Immature natural killer cell (primary cell): Measurements from ENCODE around the gene TYRO3. TPM values are rescaled to one million over a fixed set of nuclear protein-coding genes. Genes with fewer than 3 reads are reported as not detected.

Experiments
- DNase-seq, 3 donors: peaks; one replicate each; pipeline ENCODE4 v3.0.0; 2022; ENCODE audit warnings: mixed read lengths in 1 of 3
- H3K27ac Mint-ChIP-seq, 6 donors: one replicate each; pipeline ENCODE4 v1.8.0; 2020; ENCODE audit warnings: mixed read lengths in 6 of 6, mild to moderate bottlenecking in 5 of 6, inconsistent platforms in 4 of 6, moderate library complexity in 3 of 6
- H3K27me3 Mint-ChIP-seq, 3 donors: one replicate each; pipeline ENCODE4 v1.8.0; 2020 to 2021; ENCODE audit warnings: low read depth in 3 of 3, mild to moderate bottlenecking in 3 of 3, mixed read lengths in 3 of 3, moderate library complexity in 3 of 3, inconsistent platforms in 1 of 3
- H3K36me3 Mint-ChIP-seq, 3 donors: one replicate each; pipeline ENCODE4 v1.8.0; 2020; ENCODE audit warnings: mixed read lengths in 3 of 3, inconsistent platforms in 2 of 3, mild to moderate bottlenecking in 2 of 3
- H3K4me1 Mint-ChIP-seq, 2 donors: one replicate each; pipeline ENCODE4 v1.8.0; 2020; ENCODE audit warnings: inconsistent platforms in 2 of 2, mild to moderate bottlenecking in 2 of 2, mixed read lengths in 2 of 2, moderate library complexity in 1 of 2
- H3K4me3 Mint-ChIP-seq, 5 donors: one replicate each; pipeline ENCODE4 v1.8.0; 2020; ENCODE audit warnings: mild to moderate bottlenecking in 5 of 5, mixed read lengths in 5 of 5, inconsistent platforms in 3 of 5, moderate library complexity in 3 of 5
- H3K9me3 Mint-ChIP-seq, 6 donors: one replicate each; pipeline ENCODE4 v1.8.0; 2020; ENCODE audit warnings: mild to moderate bottlenecking in 6 of 6, mixed read lengths in 6 of 6, inconsistent platforms in 4 of 6, moderate library complexity in 3 of 6
- polyA plus RNA-seq, 3 donors: library from polyadenylated mRNA; unstranded; fragments of 300-500 nt; fragmentation: Illumina TruSeq; gene quantifications; one replicate each; pipeline ENCODE4 v1.2.3, GENCODE V29; 2021

The TYRO3 gene
- polyA plus RNA-seq: under 1 TPM in 2 of 3 donors, not detected in 1; 0.38 to 0.95 TPM

GRCh38 chr15:41558400-41559238 lies at the start of gene TYRO3:
TSS of gene TYRO3 (plus strand) at chr15:41559212. CDS start at chr15:41559258, 46 bp downstream.
- Mint-ChIP-seq H3K27ac (peak within 1 kb of the TSS; percentile 79 to 94 (median 91)), H3K27me3 (peaks cover 10 to 17% (median 15%) of the 10 kb centered on the region in 3 donors), H3K9me3 (no peaks in the 10 kb centered on the region), H3K4me3 (peak within 1 kb of the TSS; percentile 84 to 91 (median 89)), H3K36me3 (no peaks in the 10 kb centered on the region), H3K4me1 (peaks cover 19% of the 10 kb centered on the region in 2 donors)
- DNase-seq: peak; percentile 63 to 65 (median 65)

- Mint-ChIP-seq H3K36me3 (no peaks in the 10 kb centered on the region), H3K4me3 (peak overlapping the region in 1 of 5 donors; percentile 15), H3K27me3 (peaks cover 2 to 20% (median 9%) of the 10 kb centered on the region in 3 donors), H3K27ac (no peak overlapping the region), H3K4me1 (peaks cover 26 to 27% of the 10 kb centered on the region in 2 donors), H3K9me3 (no peaks in the 10 kb centered on the region)
- no peak for DNase-seq
Observed at GRCh38 chr15:41510728-41511127, 48.3 kb upstream of the TYRO3 start.

GRCh38 chr15:41511331-41511898 lies 47.6 kb upstream of the TYRO3 start:
- peaks cover 26 to 27% of the 10 kb centered on the region in 2 donors for H3K4me1 Mint-ChIP-seq
- H3K27ac Mint-ChIP-seq: no peak overlapping the region
- DNase-seq: no peak
- H3K4me3 Mint-ChIP-seq: no peak overlapping the region
- peaks cover 2 to 20% (median 12%) of the 10 kb centered on the region in 3 donors for H3K27me3 Mint-ChIP-seq
- H3K36me3 Mint-ChIP-seq: no peaks in the 10 kb centered on the region
- no peaks in the 10 kb centered on the region for H3K9me3 Mint-ChIP-seq

GRCh38 chr15:41511899-41512369 lies 47.1 kb upstream of the TYRO3 start:
- Mint-ChIP-seq H3K27ac (peak overlapping the region in 1 of 6 donors; percentile 28), H3K27me3 (peaks cover 2 to 20% (median 12%) of the 10 kb centered on the region in 3 donors)
- no peak for DNase-seq

GRCh38 chr15:41512512-41512939 lies 46.5 kb upstream of the TYRO3 start:
- Mint-ChIP-seq H3K4me1 (peaks cover 26 to 27% of the 10 kb centered on the region in 2 donors), H3K9me3 (no peaks in the 10 kb centered on the region), H3K4me3 (peak overlapping the region; percentile 81 to 87 (median 85)), H3K36me3 (no peaks in the 10 kb centered on the region), H3K27ac (no peak overlapping the region), H3K27me3 (peaks cover 4 to 20% (median 12%) of the 10 kb centered on the region in 3 donors)
- no peak for DNase-seq

More at GRCh38 chr15:41511899-41512369, 47.1 kb upstream of the TYRO3 start:
- Mint-ChIP-seq H3K4me3 (peak overlapping the region; percentile 81 to 87 (median 85)), H3K36me3 (no peaks in the 10 kb centered on the region), H3K4me1 (peaks cover 26 to 27% of the 10 kb centered on the region in 2 donors), H3K9me3 (no peaks in the 10 kb centered on the region)

- H3K4me1 Mint-ChIP-seq: peaks cover 26 to 27% of the 10 kb centered on the region in 2 donors
- H3K27ac Mint-ChIP-seq: peak overlapping the region in 2 of 6 donors; percentile 50 to 62
- H3K4me3 Mint-ChIP-seq: peak overlapping the region; percentile 81 to 87 (median 85)
- H3K27me3 Mint-ChIP-seq: peaks cover 2 to 20% (median 12%) of the 10 kb centered on the region in 3 donors
- peak in 1 of 3 donors; percentile 34 for DNase-seq
- H3K9me3 Mint-ChIP-seq: no peaks in the 10 kb centered on the region
- no peaks in the 10 kb centered on the region for H3K36me3 Mint-ChIP-seq
Observed at GRCh38 chr15:41512940-41513505, 46.0 kb upstream of the TYRO3 start.

GRCh38 chr15:41513506-41514227 lies 45.3 kb upstream of the TYRO3 start, which contains the start of gene LTK:
TSS of gene LTK (minus strand) at chr15:41513827. CDS start at chr15:41513709, 118 bp downstream.
- Mint-ChIP-seq H3K27me3 (peaks cover 2 to 20% (median 12%) of the 10 kb centered on the region in 3 donors), H3K4me3 (peak within 1 kb of the TSS; percentile 81 to 87 (median 85)), H3K9me3 (no peaks in the 10 kb centered on the region), H3K4me1 (peaks cover 26 to 27% of the 10 kb centered on the region in 2 donors), H3K27ac (peak within 1 kb of the TSS in 4 of 6 donors; percentile 40 to 62 (median 52)), H3K36me3 (no peaks in the 10 kb centered on the region)
- DNase-seq: peak; percentile 33 to 41 (median 35)

GRCh38 chr15:41517895-41518449 lies 41.0 kb upstream of the TYRO3 start:
- peaks cover 16 to 17% of the 10 kb centered on the region in 2 donors for H3K4me1 Mint-ChIP-seq
- H3K27ac Mint-ChIP-seq: no peak overlapping the region
- peaks cover 2 to 7% (median 5%) of the 10 kb centered on the region in 3 donors for H3K27me3 Mint-ChIP-seq
- peaks cover 0 to 10% (median 9%) of the 10 kb centered on the region in 3 donors for H3K36me3 Mint-ChIP-seq
- H3K4me3 Mint-ChIP-seq: no peak overlapping the region
- no peaks in the 10 kb centered on the region for H3K9me3 Mint-ChIP-seq
- no peak for DNase-seq

GRCh38 chr15:41520636-41521035 lies 38.4 kb upstream of the TYRO3 start:
- Mint-ChIP-seq H3K4me3 (no peak overlapping the region), H3K27ac (no peak overlapping the region), H3K36me3 (peaks cover 3 to 13% (median 9%) of the 10 kb centered on the region in 3 donors), H3K9me3 (no peaks in the 10 kb centered on the region), H3K27me3 (peaks cover 0 to 3% (median 2%) of the 10 kb centered on the region in 3 donors), H3K4me1 (no peaks in the 10 kb centered on the region)
- no peak for DNase-seq

- no peaks in the 10 kb centered on the region for H3K4me1 Mint-ChIP-seq
- no peaks in the 10 kb centered on the region for H3K9me3 Mint-ChIP-seq
- no peak for DNase-seq
- H3K4me3 Mint-ChIP-seq: no peak overlapping the region
- H3K27me3 Mint-ChIP-seq: peaks cover 0 to 2% (median 0%) of the 10 kb centered on the region in 3 donors
- H3K36me3 Mint-ChIP-seq: peaks cover 3 to 18% (median 12%) of the 10 kb centered on the region in 3 donors
- no peak overlapping the region for H3K27ac Mint-ChIP-seq
Observed at GRCh38 chr15:41521614-41522013, 37.4 kb upstream of the TYRO3 start.

GRCh38 chr15:41523097-41523496 lies 35.9 kb upstream of the TYRO3 start:
- H3K4me3 Mint-ChIP-seq: no peak overlapping the region

GRCh38 chr15:41530363-41530956 lies 28.6 kb upstream of the TYRO3 start:
- Mint-ChIP-seq H3K27ac (no peak overlapping the region), H3K27me3 (no peaks in the 10 kb centered on the region), H3K4me1 (no peaks in the 10 kb centered on the region), H3K4me3 (no peak overlapping the region), H3K36me3 (peaks cover 21 to 44% (median 26%) of the 10 kb centered on the region in 3 donors), H3K9me3 (no peaks in the 10 kb centered on the region)
- no peak for DNase-seq

More at GRCh38 chr15:41523097-41523496, 35.9 kb upstream of the TYRO3 start:
- H3K9me3 Mint-ChIP-seq: no peaks in the 10 kb centered on the region
- H3K36me3 Mint-ChIP-seq: peaks cover 3 to 28% (median 13%) of the 10 kb centered on the region in 3 donors
- no peak for DNase-seq
- no peaks in the 10 kb centered on the region for H3K4me1 Mint-ChIP-seq
- H3K27ac Mint-ChIP-seq: no peak overlapping the region
- H3K27me3 Mint-ChIP-seq: no peaks in the 10 kb centered on the region
